ENCODE results near the gene PALM2AKAP2.

- no peak for TF ChIP-seq CTCF (IDR thresholded peaks at IDR 0.05)
- no peak for TF ChIP-seq POLR2AphosphoS5 (IDR thresholded peaks at IDR 0.05)
- no peak for TF ChIP-seq POLR2A (IDR thresholded peaks at IDR 0.05)
- no peak for TF ChIP-seq EP300 (IDR thresholded peaks at IDR 0.05)
These were observed 32.9 kb downstream of the PALM2AKAP2 start for GRCh38 chr9:109812818-109813281.

All from upper lobe of left lung (tissue), 4 donors.